Loucy (cell line): Measurements from ENCODE around the gene ZNRD2.

ENCODE experiments used
- EZH2phosphoT487 ChIP-seq: fragments of 200-600 bp; IDR thresholded peaks from 2 replicates; pipeline ENCODE4 v1.6.1; 2018; ENCODE audit warnings: antibody characterized with exemption, mild to moderate bottlenecking, moderate library complexity, borderline replicate concordance
- TF ChIP-seq, protein P1 (sequence below): fragments of 200-600 bp; sonication (generic); conservative IDR thresholded peaks from 2 replicates; pipeline ENCODE4 v1.5.1; 2014; ENCODE audit warnings: mild to moderate bottlenecking, antibody characterized with exemption, low read length

DNA sequence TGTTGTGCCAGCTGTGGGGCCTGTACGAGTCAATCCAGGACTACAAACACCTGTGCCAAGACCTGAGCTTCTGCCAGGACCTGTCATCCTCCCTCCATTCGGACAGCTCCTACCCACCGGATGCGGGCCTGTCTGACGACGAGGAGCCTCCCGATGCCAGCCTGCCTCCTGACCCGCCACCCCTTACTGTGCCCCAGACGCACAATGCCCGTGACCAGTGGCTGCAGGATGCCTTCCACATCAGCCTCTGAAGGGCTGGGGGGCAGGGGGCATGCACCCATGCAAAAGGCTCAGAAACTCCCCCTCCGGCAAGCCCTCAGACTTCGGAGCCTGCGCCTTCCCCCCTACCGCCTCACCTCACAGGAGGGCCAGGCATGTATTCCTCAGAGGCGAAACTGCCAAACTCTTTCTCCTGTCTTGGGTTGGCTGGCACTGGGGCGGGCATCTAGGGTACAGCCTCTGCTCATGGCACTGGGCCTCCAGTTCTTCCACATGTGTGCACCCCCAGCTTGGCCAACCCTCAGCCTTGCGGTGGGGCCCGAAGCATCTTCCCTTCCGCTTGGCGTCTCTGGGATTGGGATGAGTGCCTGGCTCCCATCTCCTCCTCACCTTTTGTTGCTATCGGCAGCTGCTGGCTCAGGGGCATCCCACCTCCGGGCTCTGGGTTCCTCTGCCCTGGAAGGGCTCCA is 3.3 kb downstream of the ZNRD2 start:
- TF ChIP-seq, protein P1, sequence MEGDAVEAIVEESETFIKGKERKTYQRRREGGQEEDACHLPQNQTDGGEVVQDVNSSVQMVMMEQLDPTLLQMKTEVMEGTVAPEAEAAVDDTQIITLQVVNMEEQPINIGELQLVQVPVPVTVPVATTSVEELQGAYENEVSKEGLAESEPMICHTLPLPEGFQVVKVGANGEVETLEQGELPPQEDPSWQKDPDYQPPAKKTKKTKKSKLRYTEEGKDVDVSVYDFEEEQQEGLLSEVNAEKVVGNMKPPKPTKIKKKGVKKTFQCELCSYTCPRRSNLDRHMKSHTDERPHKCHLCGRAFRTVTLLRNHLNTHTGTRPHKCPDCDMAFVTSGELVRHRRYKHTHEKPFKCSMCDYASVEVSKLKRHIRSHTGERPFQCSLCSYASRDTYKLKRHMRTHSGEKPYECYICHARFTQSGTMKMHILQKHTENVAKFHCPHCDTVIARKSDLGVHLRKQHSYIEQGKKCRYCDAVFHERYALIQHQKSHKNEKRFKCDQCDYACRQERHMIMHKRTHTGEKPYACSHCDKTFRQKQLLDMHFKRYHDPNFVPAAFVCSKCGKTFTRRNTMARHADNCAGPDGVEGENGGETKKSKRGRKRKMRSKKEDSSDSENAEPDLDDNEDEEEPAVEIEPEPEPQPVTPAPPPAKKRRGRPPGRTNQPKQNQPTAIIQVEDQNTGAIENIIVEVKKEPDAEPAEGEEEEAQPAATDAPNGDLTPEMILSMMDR: no peak
- no peak for TF ChIP-seq EZH2phosphoT487
